T-cell (primary cell): ENCODE data around the gene COG3. TPM values are rescaled to one million over a fixed set of nuclear protein-coding genes. Genes with fewer than 3 reads are reported as not detected.

Experiments used
- ATAC-seq, 4 experiments: fragments of 200-7000 bp in 3 of 4; fragments of 150-1000 bp in 1 of 4; cut with Tn5 transposase; replicated peaks in 1 of 4; 1 replicate in 3 of 4; 2 replicates in 1 of 4; pipeline ENCODE4 v1.10.0; 2021; ENCODE audit warnings: moderate library complexity in 3 of 4, mild to moderate bottlenecking in 2 of 4, moderate number of reproducible peaks in 1 of 4
- CTCF ChIA-PET, 2 donors: fragments of 300-600 bp; sonication (Branson Sonifier 250); formaldehyde crosslinking; loops; one replicate each; lab custom pipeline; 2022; ENCODE audit warnings: antibody characterized with exemption in 2 of 2; lab: Charles Lee
- POLR2A ChIA-PET, 2 donors: fragments of 300-600 bp; sonication (Branson Sonifier 250); formaldehyde crosslinking; loops; one replicate each; lab custom pipeline; 2022; ENCODE audit warnings: antibody characterized with exemption in 2 of 2; lab: Charles Lee
- DNase-seq, 35 experiments: peaks; one replicate each; pipeline versions ENCODE4 v3.0.0 to v3.0.0-alpha.2; 2013 to 2023
- H3K27ac ChIP-seq: one replicate; pipeline ENCODE4 v1.5.1; 2013; ENCODE audit warnings: low read length
- H3K27me3 ChIP-seq, 2 experiments: replicated peaks in 1 of 2; 1 replicate in 1 of 2; 2 replicates in 1 of 2; pipeline versions ENCODE4 v1.6.1 to v1.7.0; 2013; ENCODE audit warnings: low read length in 1 of 2, mixed read lengths in 1 of 2; ENCODE audit not compliant: control insufficient read depth in 2 of 2, insufficient read depth in 2 of 2; ENCODE audit errors: extremely low read depth in 1 of 2
- H3K36me3 ChIP-seq, 2 donors: 1 replicate in 1 of 2; 2 replicates in 1 of 2; pipeline versions ENCODE4 v1.6.1 to v1.7.0; 2013; ENCODE audit warnings: low read length in 1 of 2; ENCODE audit not compliant: control insufficient read depth in 2 of 2, insufficient read depth in 1 of 2; ENCODE audit errors: extremely low read depth in 1 of 2
- H3K4me1 ChIP-seq, 2 experiments: 1 replicate in 1 of 2; 2 replicates in 1 of 2; pipeline versions ENCODE4 v1.6.1 to v1.7.0; 2013; ENCODE audit warnings: low read length in 2 of 2, mixed read lengths in 1 of 2; ENCODE audit not compliant: insufficient read depth in 2 of 2, control insufficient read depth in 1 of 2; ENCODE audit errors: extremely low read depth in 1 of 2
- H3K4me3 ChIP-seq, 2 donors: 1 replicate in 1 of 2; 2 replicates in 1 of 2; pipeline versions ENCODE4 v1.5.1 to v1.7.0; 2013; ENCODE audit warnings: mild to moderate bottlenecking in 2 of 2, low read length in 1 of 2, moderate library complexity in 1 of 2; ENCODE audit not compliant: control insufficient read depth in 1 of 2; ENCODE audit errors: extremely low read depth in 1 of 2
- H3K9me3 ChIP-seq: 2 replicates; pipeline ENCODE4 v1.7.0; 2013
- H3K27ac Mint-ChIP-seq, 2 donors: one replicate each; pipeline ENCODE4 v1.8.0; 2020 to 2021; ENCODE audit warnings: mild to moderate bottlenecking in 2 of 2, mixed read lengths in 2 of 2
- H3K27me3 Mint-ChIP-seq, 2 donors: one replicate each; pipeline ENCODE4 v1.8.0; 2021 to 2022; ENCODE audit warnings: mixed read lengths in 2 of 2
- H3K36me3 Mint-ChIP-seq: one replicate; pipeline ENCODE4 v1.8.0; 2021; ENCODE audit warnings: mixed read lengths
- H3K4me1 Mint-ChIP-seq, 3 donors: one replicate each; pipeline ENCODE4 v1.8.0; 2020 to 2022; ENCODE audit warnings: mixed read lengths in 3 of 3, mild to moderate bottlenecking in 1 of 3
- H3K4me3 Mint-ChIP-seq, 3 donors: one replicate each; pipeline ENCODE4 v1.8.0; 2020 to 2022; ENCODE audit warnings: mild to moderate bottlenecking in 3 of 3, mixed read lengths in 3 of 3, moderate library complexity in 3 of 3
- H3K9me3 Mint-ChIP-seq, 3 donors: one replicate each; pipeline ENCODE4 v1.8.0; 2020 to 2022; ENCODE audit warnings: mixed read lengths in 3 of 3
- WGBS: methylation state at CpG from one replicate; pipeline ENCODE4 v1.1.5; 2013; ENCODE audit warnings: missing lambda C conversion rate; ENCODE audit not compliant: insufficient coverage; 5-methylcytosine and 5-hydroxymethylcytosine counted together
- total RNA-seq, 35 experiments: library from RNA in 6 of 35; stranded (reverse) in 6 of 35; fragments of 120-200 nt in 1 of 35; gene quantifications; one replicate each; pipeline versions ENCODE4 v1.2.1 to v1.2.4 and lab custom pipeline; 2013 to 2026

COG3 gene
- total RNA-seq, 5 donors from 2014 or later (not counting 1 experiment from before 2014, with no cell fraction given) = 40.0 to 47.0 (median 42.3) TPM

- Mint-ChIP-seq H3K27ac (no peak overlapping the region), H3K36me3 (no peaks in the 10 kb centered on the region), H3K4me3 (no peak overlapping the region), H3K9me3 (no peaks in the 10 kb centered on the region), H3K4me1 (no peaks in the 10 kb centered on the region), H3K27me3 (peaks cover 0 to 3% of the 10 kb centered on the region in 2 donors)
- no peak overlapping the region for H3K4me3 ChIP-seq
- H3K36me3 ChIP-seq = no peaks in the 10 kb centered on the region
- ATAC-seq (no peak), DNase-seq (no peak)
- no peaks in the 10 kb centered on the region for H3K4me1 ChIP-seq
- ChIA-PET CTCF (no interaction called here), POLR2A (no interaction called here)
- H3K9me3 ChIP-seq = no peaks in the 10 kb centered on the region
- H3K27ac ChIP-seq = no peak overlapping the region
- 72% methylated on average over 4 of the region's 4 CpGs for WGBS
- no peaks in the 10 kb centered on the region for H3K27me3 ChIP-seq
Observed at GRCh38 chr13:45554604-45555109, 89.9 kb downstream of the COG3 start.

- H3K27me3 ChIP-seq = peaks cover 0 to 5% of the 10 kb centered on the region in 2 experiments
- CTCF ChIA-PET = interaction anchor here in 1 of 2 donors (0.6 kb wide), 1 partner anchor 374 kb away, joined by 7 read pairs; no protein-coding TSS in a partner anchor
- H3K9me3 ChIP-seq = no peaks in the 10 kb centered on the region
- H3K4me3 ChIP-seq = no peak overlapping the region
- H3K27ac ChIP-seq = no peak overlapping the region
- no peaks in the 10 kb centered on the region for H3K4me1 Mint-ChIP-seq
- no peak overlapping the region for H3K27ac Mint-ChIP-seq
- H3K9me3 Mint-ChIP-seq = peaks cover 2 to 7% (median 6%) of the 10 kb centered on the region in 3 donors
- no peak overlapping the region for H3K4me3 Mint-ChIP-seq
- no peaks in the 10 kb centered on the region for H3K36me3 Mint-ChIP-seq
- POLR2A ChIA-PET = no interaction called here
- WGBS = 60% methylated on average over 1 of the region's 3 CpGs
- DNase-seq (no peak), ATAC-seq (no peak)
- H3K36me3 ChIP-seq = no peaks in the 10 kb centered on the region
- H3K27me3 Mint-ChIP-seq = peaks cover 11 to 17% of the 10 kb centered on the region in 2 donors
- no peaks in the 10 kb centered on the region for H3K4me1 ChIP-seq
Observed at GRCh38 chr13:45564133-45564776, 99.5 kb downstream of the COG3 start.

DNA sequence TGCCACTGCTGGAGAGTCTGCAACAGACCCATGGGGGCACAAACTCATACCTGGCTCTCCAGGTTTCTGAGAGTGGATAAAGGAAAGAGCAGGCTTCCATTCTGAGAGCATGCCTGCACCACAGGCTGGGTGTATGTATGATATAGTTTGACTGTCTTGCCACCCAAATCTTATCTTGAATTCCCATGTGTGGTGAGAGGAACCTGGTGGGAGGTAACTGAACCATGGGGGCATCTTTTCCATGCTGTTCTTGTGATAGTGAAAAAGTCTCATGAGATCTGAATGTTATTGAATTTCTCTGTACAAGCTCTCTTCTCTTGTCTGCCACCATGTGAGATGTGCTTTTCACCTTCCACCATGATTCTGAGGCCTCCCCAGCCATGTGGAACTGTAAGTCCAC lies 100.6 kb downstream of the COG3 start:
- no peak overlapping the region for H3K27ac ChIP-seq
- H3K27ac Mint-ChIP-seq = no peak overlapping the region
- POLR2A ChIA-PET = no interaction called here

DNA sequence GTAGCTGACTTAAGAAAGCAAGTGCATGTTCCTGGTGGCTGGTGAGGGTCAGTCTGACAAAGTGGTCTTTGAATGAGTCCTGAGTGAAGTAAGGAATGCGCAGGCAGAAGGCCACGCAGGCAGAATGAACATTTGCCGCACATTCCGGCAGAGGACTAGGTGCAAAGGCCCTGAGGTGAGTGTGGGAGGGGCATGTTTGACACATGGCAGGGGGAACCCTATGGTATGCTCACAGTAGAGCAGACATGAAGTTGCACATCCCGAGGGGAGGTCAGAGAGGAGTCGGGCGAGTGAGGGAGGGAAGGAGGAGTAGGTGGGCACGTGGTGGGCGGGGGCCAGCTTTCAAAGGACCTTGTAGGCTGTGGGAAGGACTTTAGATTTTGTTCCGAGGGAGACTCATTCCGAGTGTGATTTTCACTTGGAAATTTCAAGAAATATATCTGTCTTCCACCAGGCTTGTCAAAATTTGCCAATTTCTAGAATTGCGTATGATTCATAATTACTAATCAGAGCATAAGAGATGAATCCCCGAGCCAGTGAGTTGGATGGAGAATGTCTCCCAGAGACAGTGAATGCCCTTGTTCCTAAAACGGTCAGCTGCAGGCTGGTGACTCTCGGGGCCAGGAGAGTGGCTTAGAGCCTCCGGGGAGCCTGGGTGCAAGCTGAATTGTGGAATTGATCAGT lies 110.5 kb downstream of the COG3 start:
- Mint-ChIP-seq H3K9me3 (no peaks in the 10 kb centered on the region), H3K4me1 (no peaks in the 10 kb centered on the region), H3K27ac (no peak overlapping the region), H3K27me3 (peaks cover 18 to 25% of the 10 kb centered on the region in 2 donors), H3K4me3 (no peak overlapping the region), H3K36me3 (no peaks in the 10 kb centered on the region)
- H3K4me3 ChIP-seq = no peak overlapping the region
- ATAC-seq (no peak), DNase-seq (no peak)
- no peaks in the 10 kb centered on the region for H3K4me1 ChIP-seq
- no peak overlapping the region for H3K27ac ChIP-seq
- POLR2A ChIA-PET = no interaction called here
- peaks cover 0 to 26% of the 10 kb centered on the region in 2 experiments for H3K27me3 ChIP-seq
- H3K9me3 ChIP-seq = no peaks in the 10 kb centered on the region
- no peaks in the 10 kb centered on the region for H3K36me3 ChIP-seq
- WGBS = 87% methylated on average over 8 of the region's 16 CpGs
- CTCF ChIA-PET = interaction anchor here in 1 of 2 donors (0.6 kb wide), 1 partner anchor 810 kb away, joined by 7 read pairs; no protein-coding TSS in a partner anchor

More for the DNA sequence above, 100.6 kb downstream of the COG3 start:
- CTCF ChIA-PET = no interaction called here
- no peak for ATAC-seq
- H3K36me3 ChIP-seq = no peaks in the 10 kb centered on the region
- H3K36me3 Mint-ChIP-seq = no peaks in the 10 kb centered on the region
- H3K4me3 Mint-ChIP-seq = no peak overlapping the region
- H3K9me3 ChIP-seq = no peaks in the 10 kb centered on the region
- no peak overlapping the region for H3K4me3 ChIP-seq
- H3K4me1 Mint-ChIP-seq = no peaks in the 10 kb centered on the region
- H3K27me3 Mint-ChIP-seq = peaks cover 11 to 17% of the 10 kb centered on the region in 2 donors
- DNase-seq = no peak
- peaks cover 2 to 7% (median 6%) of the 10 kb centered on the region in 3 donors for H3K9me3 Mint-ChIP-seq
- H3K27me3 ChIP-seq = peaks cover 0 to 5% of the 10 kb centered on the region in 2 experiments
- no peaks in the 10 kb centered on the region for H3K4me1 ChIP-seq

GRCh38 chr13:45575830-45576180 lies 111.1 kb downstream of the COG3 start:
- no peaks in the 10 kb centered on the region for H3K9me3 Mint-ChIP-seq
- no peak overlapping the region for H3K27ac ChIP-seq
- no peaks in the 10 kb centered on the region for H3K4me1 ChIP-seq
- no peaks in the 10 kb centered on the region for H3K9me3 ChIP-seq
- no peak for DNase-seq
- no peaks in the 10 kb centered on the region for H3K4me1 Mint-ChIP-seq
- peaks cover 0 to 25% of the 10 kb centered on the region in 2 experiments for H3K27me3 ChIP-seq
- WGBS = no CpG with 5 or more reads among the region's 1 CpG
- no peak overlapping the region for H3K4me3 ChIP-seq
- no peaks in the 10 kb centered on the region for H3K36me3 ChIP-seq
- H3K27ac Mint-ChIP-seq = no peak overlapping the region
- H3K4me3 Mint-ChIP-seq = no peak overlapping the region
- H3K36me3 Mint-ChIP-seq = no peaks in the 10 kb centered on the region
- ATAC-seq = no peak
- ChIA-PET POLR2A (no interaction called here), CTCF (interaction anchor here in 1 of 2 donors (0.6 kb wide), 1 partner anchor 811 kb away, joined by 7 read pairs; no protein-coding TSS in a partner anchor)
- peaks cover 15 to 22% of the 10 kb centered on the region in 2 donors for H3K27me3 Mint-ChIP-seq

- H3K27ac ChIP-seq = no peak overlapping the region
- H3K4me3 Mint-ChIP-seq = no peak overlapping the region
- H3K4me3 ChIP-seq = no peak overlapping the region
- H3K9me3 Mint-ChIP-seq = no peaks in the 10 kb centered on the region
- peaks cover 12 to 22% of the 10 kb centered on the region in 2 donors for H3K27me3 Mint-ChIP-seq
- no peaks in the 10 kb centered on the region for H3K4me1 ChIP-seq
- ATAC-seq = no peak
- peaks cover 0 to 22% of the 10 kb centered on the region in 2 experiments for H3K27me3 ChIP-seq
- H3K27ac Mint-ChIP-seq = no peak overlapping the region
- ChIA-PET POLR2A (no interaction called here), CTCF (no interaction called here)
- no peaks in the 10 kb centered on the region for H3K36me3 ChIP-seq
- DNase-seq = no peak
- H3K9me3 ChIP-seq = no peaks in the 10 kb centered on the region
- H3K36me3 Mint-ChIP-seq = no peaks in the 10 kb centered on the region
- H3K4me1 Mint-ChIP-seq = no peaks in the 10 kb centered on the region
- 83% methylated on average over 3 of the region's 4 CpGs for WGBS
Observed at GRCh38 chr13:45576466-45576865, 111.7 kb downstream of the COG3 start.
